ENCODE results near the gene TFEB.

The TFEB gene

GRCh38 chr6:41687501-41688175 is 47.8 kb downstream of the TFEB start:
- DNase-seq: no peak

- DNase-seq: no peak
Measured at GRCh38 chr6:41685641-41686380, 49.6 kb downstream of the TFEB start.

GRCh38 chr6:41684311-41685180 is 50.9 kb downstream of the TFEB start:
- DNase-seq: no peak

DNA sequence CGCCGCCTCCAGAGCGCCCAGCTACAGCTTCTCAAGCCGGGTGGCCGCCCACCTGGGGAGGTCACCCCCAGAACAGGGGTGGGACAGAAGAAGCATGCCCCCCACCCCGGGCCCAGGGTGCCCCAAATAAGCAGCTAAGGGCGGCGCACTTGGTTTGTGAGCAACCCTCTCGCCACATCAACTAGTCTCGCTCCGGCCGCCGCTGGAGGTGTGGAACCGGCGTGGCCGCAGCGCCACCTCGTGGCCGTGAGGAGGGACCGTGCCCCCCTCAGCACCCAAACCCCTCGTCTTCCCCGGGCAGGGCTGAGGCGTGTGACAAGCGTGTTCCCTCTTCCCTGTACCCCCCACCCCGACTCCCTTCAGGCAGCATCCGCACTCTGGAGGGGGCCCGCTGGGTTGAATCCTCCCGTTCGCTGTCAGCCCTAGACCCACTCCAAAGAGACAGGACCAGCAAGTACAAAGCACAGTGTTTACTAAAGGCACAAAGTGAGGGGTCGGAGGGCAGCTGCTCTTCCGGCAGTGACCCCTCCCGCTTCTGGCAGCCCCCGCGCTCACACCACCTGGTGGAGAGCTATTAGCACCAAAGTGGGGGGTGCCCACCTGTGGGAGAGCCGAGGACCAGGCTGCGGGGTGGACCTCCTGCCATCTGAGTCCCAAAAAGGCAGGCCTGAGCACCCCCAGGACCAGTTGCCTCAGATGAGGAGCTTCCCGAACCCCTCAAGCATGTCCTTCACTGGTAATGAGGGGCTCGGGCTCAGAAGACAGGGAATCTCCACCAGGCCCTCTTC is 51.7 kb downstream of the TFEB start:
- peak; percentile 70 for DNase-seq

- no peak for DNase-seq
Measured at GRCh38 chr6:41683273-41683522, 52.2 kb downstream of the TFEB start.

GRCh38 chr6:41682497-41683272 is 52.7 kb downstream of the TFEB start:
- no peak for DNase-seq

- DNase-seq: peak; percentile 45
Measured at GRCh38 chr6:41682056-41682477, 53.3 kb downstream of the TFEB start.

GRCh38 chr6:41680182-41680965 is 55.0 kb downstream of the TFEB start:
- no peak for DNase-seq

DNA sequence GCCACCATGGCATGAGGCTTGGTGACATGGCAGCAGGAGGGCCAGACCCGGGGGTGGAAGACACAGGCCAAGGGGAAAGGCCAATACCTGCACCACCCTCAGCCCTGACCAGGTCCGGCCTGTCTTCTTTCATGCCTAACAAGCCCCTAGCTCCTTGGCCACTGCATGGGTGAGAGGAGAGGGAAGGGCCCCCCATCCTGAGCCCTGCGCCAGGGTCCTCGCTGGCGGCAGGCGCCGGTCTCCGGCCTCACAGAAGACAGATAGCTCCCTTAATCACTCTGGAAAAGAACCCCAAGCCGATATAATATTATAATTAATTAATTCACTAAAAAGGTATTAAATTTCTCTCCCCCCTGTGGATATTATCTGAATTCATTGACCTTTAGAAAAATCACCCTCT is 55.7 kb downstream of the TFEB start:
- no peak for DNase-seq

GRCh38 chr6:41678511-41679084 is 56.8 kb downstream of the TFEB start:
- no peak for DNase-seq

DNA sequence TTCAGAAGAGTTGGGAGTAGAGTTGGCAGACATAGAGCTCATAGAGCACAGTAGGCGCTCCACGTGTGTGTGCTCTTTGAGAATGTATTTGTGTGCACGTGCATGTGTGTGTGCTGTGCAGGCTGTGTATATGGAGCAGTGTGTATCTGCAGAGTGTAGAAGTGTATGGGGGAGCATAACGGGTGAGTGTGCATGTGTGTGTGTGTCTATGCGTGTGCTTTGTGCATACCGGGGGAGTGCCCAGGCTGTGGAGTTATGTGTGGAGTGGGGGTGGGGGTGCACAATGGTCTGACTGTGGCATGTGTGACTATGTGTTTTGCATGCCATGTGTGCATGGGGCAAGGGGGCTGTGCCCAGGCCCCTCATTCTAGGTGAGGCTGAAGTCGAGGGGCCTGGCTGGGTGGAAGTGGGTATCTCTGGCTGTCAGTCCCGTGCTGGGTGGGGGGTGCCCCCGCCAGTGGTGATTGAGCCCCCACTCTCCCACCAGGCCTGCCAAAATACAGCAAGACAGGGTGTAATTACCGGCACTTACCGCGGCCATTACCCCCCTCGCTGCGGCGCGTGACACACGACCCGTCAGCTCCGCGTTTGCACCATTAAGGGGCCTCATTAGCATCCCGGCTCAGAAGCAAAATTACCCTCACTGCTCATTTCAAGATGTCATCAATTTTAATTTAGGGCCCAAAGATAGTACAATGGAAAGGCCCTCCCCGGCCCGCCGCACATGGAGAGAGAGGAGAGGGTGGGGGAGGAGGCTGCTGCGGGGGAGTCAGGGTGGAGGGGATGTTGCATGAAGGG is 58.1 kb downstream of the TFEB start:
- no peak for DNase-seq

GRCh38 chr6:41676431-41676830 is 59.0 kb downstream of the TFEB start:
- no peak for DNase-seq

GRCh38 chr6:41675992-41676391 is 59.4 kb downstream of the TFEB start:
- DNase-seq: no peak

GRCh38 chr6:41675176-41675775 is 60.1 kb downstream of the TFEB start:
- DNase-seq: no peak

DNA sequence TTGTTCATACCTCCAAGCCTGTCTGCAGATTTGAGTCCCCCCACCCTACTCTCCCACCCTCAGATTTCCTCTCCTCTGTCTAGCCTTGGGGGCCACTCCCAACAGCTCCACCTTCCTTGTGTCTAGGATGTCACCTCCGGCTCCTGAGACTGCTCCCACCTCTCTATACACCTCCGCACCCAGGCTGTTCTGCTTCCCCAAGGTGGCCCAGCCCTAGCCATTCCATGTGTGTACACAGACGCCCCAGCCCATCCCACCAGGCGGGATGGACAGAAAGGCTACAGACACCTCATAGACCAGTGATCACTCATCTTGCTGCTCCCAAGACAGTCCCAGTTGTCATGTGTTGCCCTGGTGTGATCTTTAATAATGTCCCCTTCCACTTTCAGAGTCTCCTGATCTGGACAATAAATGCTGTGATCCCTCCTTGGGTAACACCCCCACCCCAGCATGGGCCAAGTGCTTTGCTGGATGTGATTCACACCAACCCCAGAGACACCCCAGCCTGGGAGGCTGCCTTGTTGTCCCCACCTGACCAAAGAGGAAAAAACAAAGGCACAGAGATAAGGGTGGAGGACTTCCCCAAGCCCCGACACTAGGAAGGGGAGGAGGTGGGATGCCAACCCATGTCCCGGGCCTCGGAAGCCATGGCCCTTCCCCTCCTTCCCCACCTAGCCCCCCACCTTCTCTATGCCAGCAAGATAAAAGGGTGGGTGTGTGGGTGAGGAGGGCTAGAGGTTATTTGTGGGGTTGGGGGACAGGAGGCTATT is 61.0 kb downstream of the TFEB start:
- DNase-seq: no peak

GRCh38 chr6:41673704-41674000 is 61.8 kb downstream of the TFEB start:
- no peak for DNase-seq

GRCh38 chr6:41672816-41673703 is 62.3 kb downstream of the TFEB start:
- no peak for DNase-seq

DNA sequence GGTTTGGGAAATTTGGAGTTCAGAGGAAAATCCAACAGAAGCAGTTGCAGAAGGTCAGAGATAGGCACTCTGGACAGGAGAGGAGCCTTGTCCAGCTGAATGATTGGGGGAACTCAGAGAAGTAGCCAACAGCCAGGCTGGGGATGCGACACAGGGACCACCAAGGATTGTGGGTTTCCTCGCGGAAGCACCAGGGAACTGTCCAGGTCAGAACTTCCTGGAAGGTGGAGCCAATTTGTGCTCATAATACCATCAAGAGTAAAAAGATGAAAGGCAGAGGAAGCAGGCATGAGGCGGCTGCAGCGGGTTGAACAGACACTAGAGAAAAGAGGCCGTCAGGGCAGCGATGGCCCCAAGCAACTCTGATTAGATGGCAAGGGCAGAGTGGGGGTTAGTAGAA is 63.4 kb downstream of the TFEB start:
- DNase-seq: no peak

All from CD4-positive, alpha-beta T cell treated with Interleukin-4 for 4 hours (primary cell).